Motor neuron (in vitro differentiated cells): ENCODE data around the gene DNAJC10. TPM values are rescaled to one million over a fixed set of nuclear protein-coding genes. Genes with fewer than 3 reads are reported as not detected.
"Not testable (repeated sequence)": the region's sequence is repeated elsewhere in the genome, so short reads cannot be mapped to it uniquely, and the experiment has no call there.

Experiments
- ATAC-seq, 8 experiments: fragments of 200-7000 bp; cut with Tn5 transposase; replicated peaks in 6 of 8; 2 replicates each; pipeline ENCODE4 v1.8.0; 2021; ENCODE audit warnings: mild to moderate bottlenecking in 8 of 8, moderate library complexity in 8 of 8
- H3K27ac ChIP-seq, 2 donors: fragments of 250-450 bp; sonication (Bioruptor Pico); 2 replicates each; pipeline ENCODE4 v1.9.0; 2021; ENCODE audit warnings: antibody characterized with exemption in 2 of 2, mild to moderate bottlenecking in 2 of 2, moderate library complexity in 1 of 2
- H3K4me1 ChIP-seq, 2 donors: fragments of 250-450 bp; sonication (Bioruptor Pico); replicated peaks in 1 of 2; 2 replicates each; pipeline ENCODE4 v1.6.1; 2021; ENCODE audit warnings: antibody characterized with exemption in 2 of 2, mild to moderate bottlenecking in 2 of 2, moderate library complexity in 1 of 2
- H3K4me3 ChIP-seq, 5 donors: fragments of 250-450 bp; sonication (Bioruptor Pico); 2 replicates each; pipeline ENCODE4 v1.9.0; 2021; ENCODE audit warnings: antibody characterized with exemption in 5 of 5, mild to moderate bottlenecking in 5 of 5, moderate library complexity in 4 of 5
- WGBS, 10 experiments: fragments of 450-650 bp; shearing (Covaris generic); methylation state at CpG; one replicate each; pipeline ENCODE4 v1.0.0; 2022; 5-methylcytosine and 5-hydroxymethylcytosine counted together
- in situ Hi-C, 9 experiments: fragments of 400-800 bp; cut with MboI; loops; one replicate each; pipeline ENCODE4 v1.15.0; 2021; ENCODE audit warnings: low sequenced_read_pairs in 9 of 9, low pct_unique_long_range_greater_than_20kb in 2 of 9; ENCODE audit not compliant: unreplicated experiment in 9 of 9
- total RNA-seq, 8 experiments: library from RNA; unstranded; fragments of 300-600 nt; gene quantifications; 2 replicates each; pipeline versions ENCODE4 v1.2.3 to v1.2.4, GENCODE V29; 2022

Gene DNAJC10
- total RNA-seq, 8 experiments from 2014 or later = 48.8 to 149 (median 77.8) TPM

GRCh38 chr2:182729710-182730339 lies 13.8 kb downstream of the DNAJC10 start:
- no peak overlapping the region for H3K27ac ChIP-seq
- in situ Hi-C loops = no loop called here
- H3K4me3 ChIP-seq = no peak overlapping the region
- ATAC-seq = no peak
- WGBS, 10 experiments = 79 to 100% (median 94%) methylated on average over 2 of the region's 2 CpGs; no CpG with 5 or more reads in 1 of the 10 experiments
- H3K4me1 ChIP-seq = no peaks in the 10 kb centered on the region

GRCh38 chr2:182730486-182730885 lies 14.4 kb downstream of the DNAJC10 start:
- no peak for ATAC-seq
- Histone ChIP-seq H3K27ac (no peak overlapping the region), H3K4me1 (no peaks in the 10 kb centered on the region), H3K4me3 (no peak overlapping the region)
- in situ Hi-C loops = no loop called here

GRCh38 chr2:182732736-182733135 lies 16.7 kb downstream of the DNAJC10 start:
- Histone ChIP-seq H3K27ac (no peak overlapping the region), H3K4me1 (no peaks in the 10 kb centered on the region), H3K4me3 (no peak overlapping the region)
- in situ Hi-C loops = no loop called here
- ATAC-seq = no peak

GRCh38 chr2:182733572-182733971 lies 17.5 kb downstream of the DNAJC10 start:
- Histone ChIP-seq H3K4me3 (no peak overlapping the region), H3K27ac (no peak overlapping the region), H3K4me1 (no peaks in the 10 kb centered on the region)
- in situ Hi-C loops = no loop called here
- WGBS, 10 experiments = 80 to 100% (median 95%) methylated on average over 1 of the region's 1 CpG; no CpG with 5 or more reads in 2 of the 10 experiments
- no peak for ATAC-seq

- 80 to 100% (median 95%) methylated on average over 1 to 7 of the region's 8 CpGs; no CpG with 5 or more reads in 3 of the 10 experiments for whole genome bisulfite sequencing, 10 experiments
- in situ Hi-C loops = not testable (repeated sequence)
Observed at GRCh38 chr2:182736856-182737255, 20.8 kb downstream of the DNAJC10 start.

GRCh38 chr2:182740701-182741100 lies 24.6 kb downstream of the DNAJC10 start:
- 34 to 100% (median 94%) methylated on average over 1 to 2 of the region's 2 CpGs; no CpG with 5 or more reads in 1 of the 10 experiments for WGBS, 10 experiments
- no peak for ATAC-seq

More at GRCh38 chr2:182736856-182737255, 20.8 kb downstream of the DNAJC10 start:
- H3K4me3 ChIP-seq, ATAC-seq, H3K4me1 ChIP-seq, H3K27ac ChIP-seq: not testable (repeated sequence)

GRCh38 chr2:182741620-182742019 lies 25.6 kb downstream of the DNAJC10 start:
- Histone ChIP-seq H3K4me1 (no peaks in the 10 kb centered on the region), H3K4me3 (no peak overlapping the region), H3K27ac (no peak overlapping the region)
- 0 to 100% (median 87%) methylated on average over 2 of the region's 2 CpGs for WGBS, 10 experiments
- ATAC-seq = peak in 1 of 8 experiments; percentile 100
- in situ Hi-C loops = no loop called here

More at GRCh38 chr2:182740701-182741100, 24.6 kb downstream of the DNAJC10 start:
- no peaks in the 10 kb centered on the region for H3K4me1 ChIP-seq
- H3K4me3 ChIP-seq = no peak overlapping the region
- no peak overlapping the region for H3K27ac ChIP-seq
- in situ Hi-C loops = no loop called here

- Histone ChIP-seq H3K27ac (no peak overlapping the region), H3K4me3 (no peak overlapping the region), H3K4me1 (no peaks in the 10 kb centered on the region)
- ATAC-seq = peak in 2 of 8 experiments; percentile 29 to 41
- 50 to 100% (median 94%) methylated on average over 1 to 2 of the region's 2 CpGs; no CpG with 5 or more reads in 1 of the 10 experiments for WGBS, 10 experiments
- in situ Hi-C loops = no loop called here
Observed at GRCh38 chr2:182744490-182744889, 28.4 kb downstream of the DNAJC10 start.

GRCh38 chr2:182745061-182745460 lies 29.0 kb downstream of the DNAJC10 start:
- WGBS, 10 experiments = 75 to 100% (median 95%) methylated on average over 1 to 2 of the region's 2 CpGs; no CpG with 5 or more reads in 2 of the 10 experiments
- ATAC-seq = no peak
- in situ Hi-C loops = no loop called here
- Histone ChIP-seq H3K4me3 (no peak overlapping the region), H3K27ac (no peak overlapping the region), H3K4me1 (no peaks in the 10 kb centered on the region)

- in situ Hi-C loops, H3K4me3 ChIP-seq, H3K27ac ChIP-seq, H3K4me1 ChIP-seq, ATAC-seq: not testable (repeated sequence)
- WGBS, 10 experiments = no CpG with 5 or more reads among the region's 3 CpGs
Observed at GRCh38 chr2:182745894-182746293, 29.8 kb downstream of the DNAJC10 start.

- in situ Hi-C loops = loop anchor here in 3 of 9 experiments (25.0 kb wide), 2 partner anchors 208 to 233 kb away; no protein-coding TSS in a partner anchor
- Histone ChIP-seq H3K4me1 (no peaks in the 10 kb centered on the region), H3K27ac (no peak overlapping the region), H3K4me3 (no peak overlapping the region)
- no peak for ATAC-seq
Observed at GRCh38 chr2:182754231-182754630, 38.2 kb downstream of the DNAJC10 start.

GRCh38 chr2:182758379-182758778 lies 42.3 kb downstream of the DNAJC10 start:
- H3K27ac ChIP-seq = no peak overlapping the region
- no peaks in the 10 kb centered on the region for H3K4me1 ChIP-seq
- in situ Hi-C loops = loop anchor here in 3 of 9 experiments (25.0 kb wide), 2 partner anchors 204 to 229 kb away; no protein-coding TSS in a partner anchor
- 80 to 100% (median 91%) methylated on average over 1 of the region's 1 CpG; no CpG with 5 or more reads in 4 of the 10 experiments for WGBS, 10 experiments
- ATAC-seq = no peak
- no peak overlapping the region for H3K4me3 ChIP-seq

GRCh38 chr2:182761903-182762302 lies 45.8 kb downstream of the DNAJC10 start:
- no peaks in the 10 kb centered on the region for H3K4me1 ChIP-seq
- in situ Hi-C loops = loop anchor here in 3 of 9 experiments (25.0 kb wide), 2 partner anchors 200 to 225 kb away; no protein-coding TSS in a partner anchor
- ATAC-seq = peak in 3 of 8 experiments; percentile 43 to 79 (median 73)
- no peak overlapping the region for H3K4me3 ChIP-seq
- WGBS, 10 experiments = 50 to 93% (median 79%) methylated on average over 2 to 4 of the region's 4 CpGs
- no peak overlapping the region for H3K27ac ChIP-seq
